Panc1 (cell line): ENCODE results near the gene PPARD. TPM values are rescaled to one million over a fixed set of nuclear protein-coding genes. Genes with fewer than 3 reads are reported as not detected.

Experiments used
- ATAC-seq: fragments of 200-7000 bp; cut with Tn5 transposase; 2 replicates; pipeline ENCODE4 v1.9.1; 2020; ENCODE audit warnings: mild to moderate bottlenecking, moderate library complexity
- BruUV-seq: library from RNA; stranded (reverse); fragments of 400-500 nt; replicated peaks from 2 replicates; lab custom pipeline; 2021; lab: Mats Ljungman, UMichigan
- CTCF ChIA-PET: fragments of 300-600 bp; sonication (Branson Sonifier 250); formaldehyde crosslinking; loops from one replicate; lab custom pipeline; 2022; ENCODE audit warnings: antibody characterized with exemption; lab: Charles Lee
- POLR2A ChIA-PET: fragments of 300-600 bp; sonication (Branson Sonifier 250); formaldehyde crosslinking; loops from one replicate; lab custom pipeline; 2022; ENCODE audit warnings: antibody characterized with exemption; lab: Charles Lee
- DNase-seq: peaks from one replicate; pipeline ENCODE4 v3.0.0-alpha.2; 2010; ENCODE audit warnings: low read depth, low spot score
- H3K27ac ChIP-seq: 2 replicates; pipeline ENCODE4 v1.5.1; 2011; ENCODE audit warnings: mild to moderate bottlenecking, low read length, inconsistent platforms
- H3K27me3 ChIP-seq: fragments of 200-500 bp; sonication (Bioruptor generic); 2 replicates; pipeline ENCODE4 v1.6.0; 2014; ENCODE audit warnings: low read length, inconsistent platforms; ENCODE audit not compliant: control insufficient read depth, insufficient read depth
- H3K36me3 ChIP-seq: fragments of 200-500 bp; sonication (Bioruptor generic); 2 replicates; pipeline ENCODE4 v1.5.1; 2014; ENCODE audit warnings: inconsistent platforms, mild to moderate bottlenecking, low read length, moderate library complexity; ENCODE audit not compliant: control insufficient read depth, insufficient read depth
- H3K4me1 ChIP-seq: 2 replicates; pipeline ENCODE4 v1.5.1; 2011; ENCODE audit warnings: inconsistent platforms, mild to moderate bottlenecking, low read length, moderate library complexity; ENCODE audit not compliant: control insufficient read depth, insufficient read depth
- H3K4me3 ChIP-seq, 2 experiments: 2 replicates each; pipeline ENCODE4 v1.5.1; 2011 to 2012; ENCODE audit warnings: low read depth in 2 of 2, low read length in 2 of 2, mild to moderate bottlenecking in 2 of 2, inconsistent platforms in 1 of 2, moderate library complexity in 1 of 2
- H3K9me3 ChIP-seq: fragments of 200-500 bp; sonication (Bioruptor generic); 2 replicates; pipeline ENCODE4 v1.5.1; 2014; ENCODE audit warnings: low read depth, mild to moderate bottlenecking, inconsistent platforms, low read length, moderate library complexity; ENCODE audit not compliant: control insufficient read depth, insufficient read depth
- CTCF ChIP-seq: fragments of 450-650 bp; IDR thresholded peaks from 2 replicates; pipeline ENCODE4 v1.5.1; 2017; ENCODE audit warnings: mild to moderate bottlenecking
- SIN3A ChIP-seq: IDR thresholded peaks from 2 replicates; pipeline ENCODE4 v1.6.1; 2012; ENCODE audit warnings: low read depth, mild to moderate bottlenecking, low read length, moderate library complexity, borderline replicate concordance; ENCODE audit not compliant: insufficient read depth
- TCF7L2 ChIP-seq: IDR thresholded peaks from 2 replicates; pipeline ENCODE4 v1.6.1; 2011; ENCODE audit warnings: mild to moderate bottlenecking, low read depth, low read length, inconsistent platforms
- in situ Hi-C: cut with HindIII; loops from 2 replicates; pipeline ENCODE4 v1.10.0; 2016; ENCODE audit warnings: low sequenced_read_pairs, low pct_unique_long_range_greater_than_20kb
- intact Hi-C: fragments of 100-400 bp; cut with micrococcal nuclease; formaldehyde crosslinking; loops from one replicate; pipeline ENCODE4 v1.10.0; 2022; ENCODE audit not compliant: unreplicated experiment
- total RNA-seq: library from RNA; stranded (reverse); gene quantifications from one replicate; pipeline ENCODE4 v1.2.1, GENCODE V29; 2021; ENCODE audit not compliant: unreplicated experiment
- TF ChIP-seq, protein P1 (sequence below), 2 experiments: IDR thresholded peaks; 2 replicates each; pipeline ENCODE4 v1.6.1; 2011 to 2012; ENCODE audit warnings: low read depth in 2 of 2, control low read depth in 1 of 2, low read length in 1 of 2, mild to moderate bottlenecking in 1 of 2, moderate library complexity in 1 of 2; ENCODE audit not compliant: insufficient read depth in 1 of 2

PPARD gene
- total RNA-seq, 1 experiment from 2014 or later: 14.4 TPM

- DNase-seq: no peak
Measured at GRCh38 chr6:35370124-35370741, 27.9 kb downstream of the PPARD start.

DNA sequence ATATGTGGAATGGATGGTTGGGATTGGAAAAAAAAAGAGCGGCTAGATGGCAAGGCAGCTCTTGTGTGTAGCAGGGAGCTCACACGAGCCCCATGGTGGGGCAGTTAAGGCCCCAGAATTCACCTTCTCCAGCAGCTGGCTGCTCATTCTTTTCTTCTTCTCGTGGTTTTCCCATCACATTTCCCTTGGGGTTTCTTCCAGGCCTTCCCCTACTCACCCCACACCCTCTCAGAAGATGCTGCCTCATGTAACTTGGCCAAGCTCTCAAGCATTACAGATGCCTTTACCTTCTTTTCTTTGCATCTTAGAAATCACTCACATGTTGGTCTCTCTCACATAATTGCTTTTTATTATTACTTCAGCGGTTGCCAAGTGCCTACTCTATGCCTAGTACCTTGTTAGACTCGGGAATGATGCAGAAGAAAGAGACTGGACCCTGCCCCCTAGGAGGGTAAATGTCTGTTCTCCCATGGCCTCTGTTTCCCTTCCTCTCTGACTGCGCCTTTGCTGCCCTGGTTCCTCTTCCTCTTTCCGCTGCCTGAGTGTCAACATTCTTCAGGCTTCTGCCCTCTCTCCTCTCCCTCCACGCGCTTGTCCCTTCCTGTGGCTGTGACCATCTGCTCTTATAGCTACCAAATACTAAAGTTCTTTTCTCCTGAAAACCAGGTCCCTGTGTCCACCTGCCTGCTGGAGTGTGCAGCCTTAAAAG lies 28.6 kb downstream of the PPARD start:
- H3K4me3 ChIP-seq: no peak overlapping the region
- TF ChIP-seq, protein P1, sequence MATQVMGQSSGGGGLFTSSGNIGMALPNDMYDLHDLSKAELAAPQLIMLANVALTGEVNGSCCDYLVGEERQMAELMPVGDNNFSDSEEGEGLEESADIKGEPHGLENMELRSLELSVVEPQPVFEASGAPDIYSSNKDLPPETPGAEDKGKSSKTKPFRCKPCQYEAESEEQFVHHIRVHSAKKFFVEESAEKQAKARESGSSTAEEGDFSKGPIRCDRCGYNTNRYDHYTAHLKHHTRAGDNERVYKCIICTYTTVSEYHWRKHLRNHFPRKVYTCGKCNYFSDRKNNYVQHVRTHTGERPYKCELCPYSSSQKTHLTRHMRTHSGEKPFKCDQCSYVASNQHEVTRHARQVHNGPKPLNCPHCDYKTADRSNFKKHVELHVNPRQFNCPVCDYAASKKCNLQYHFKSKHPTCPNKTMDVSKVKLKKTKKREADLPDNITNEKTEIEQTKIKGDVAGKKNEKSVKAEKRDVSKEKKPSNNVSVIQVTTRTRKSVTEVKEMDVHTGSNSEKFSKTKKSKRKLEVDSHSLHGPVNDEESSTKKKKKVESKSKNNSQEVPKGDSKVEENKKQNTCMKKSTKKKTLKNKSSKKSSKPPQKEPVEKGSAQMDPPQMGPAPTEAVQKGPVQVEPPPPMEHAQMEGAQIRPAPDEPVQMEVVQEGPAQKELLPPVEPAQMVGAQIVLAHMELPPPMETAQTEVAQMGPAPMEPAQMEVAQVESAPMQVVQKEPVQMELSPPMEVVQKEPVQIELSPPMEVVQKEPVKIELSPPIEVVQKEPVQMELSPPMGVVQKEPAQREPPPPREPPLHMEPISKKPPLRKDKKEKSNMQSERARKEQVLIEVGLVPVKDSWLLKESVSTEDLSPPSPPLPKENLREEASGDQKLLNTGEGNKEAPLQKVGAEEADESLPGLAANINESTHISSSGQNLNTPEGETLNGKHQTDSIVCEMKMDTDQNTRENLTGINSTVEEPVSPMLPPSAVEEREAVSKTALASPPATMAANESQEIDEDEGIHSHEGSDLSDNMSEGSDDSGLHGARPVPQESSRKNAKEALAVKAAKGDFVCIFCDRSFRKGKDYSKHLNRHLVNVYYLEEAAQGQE (IDR thresholded peaks at IDR 0.05; ENCODE audit: insufficient read depth in 1 of 2, low read depth in 2 of 2, low read length in 1 of 2): no peak
- TF ChIP-seq CTCF: no peak
- TF ChIP-seq TCF7L2: no peak
- no TSS peak for BruUV-seq

More at GRCh38 chr6:35370124-35370741, 27.9 kb downstream of the PPARD start:
- POLR2A ChIA-PET: no interaction called here
- BruUV-seq: no TSS peak
- Histone ChIP-seq H3K4me1 (0 out of 2 replicates have a peak, but pooled peaks cover 8% of the 10 kb centered on the region), H3K36me3 (no peaks in the 10 kb centered on the region), H3K9me3 (no peaks in the 10 kb centered on the region), H3K27me3 (no peaks in the 10 kb centered on the region), H3K4me3 (no peak overlapping the region), H3K27ac (no peak overlapping the region; the same call in 1 of the 2 replicates)
- TF ChIP-seq SIN3A (no peak), CTCF (no peak), TCF7L2 (no peak)
- TF ChIP-seq, protein P1 (IDR thresholded peaks at IDR 0.05; ENCODE audit: insufficient read depth in 1 of 2, low read depth in 2 of 2, low read length in 1 of 2): no peak
- intact Hi-C loops (no loop called here), in situ Hi-C loops (no loop called here)
- CTCF ChIA-PET: no interaction called here
- peak; percentile 53 for ATAC-seq

More for the DNA sequence above, 28.6 kb downstream of the PPARD start:
- DNase-seq: no peak
- in situ Hi-C loops (no loop called here), intact Hi-C loops (no loop called here)
- Histone ChIP-seq H3K27ac (no peak overlapping the region), H3K9me3 (no peaks in the 10 kb centered on the region), H3K27me3 (no peaks in the 10 kb centered on the region), H3K36me3 (no peaks in the 10 kb centered on the region), H3K4me1 (0 out of 2 replicates have a peak, but pooled peaks cover 8% of the 10 kb centered on the region)
- ChIA-PET CTCF (no interaction called here), POLR2A (no interaction called here)
- ATAC-seq: no peak
